HG03432 (cell line): Measurements from ENCODE around the gene SNTB2.
A peak's percentile ranks its signal among the peaks of the same experiment; 100 is the strongest.

ENCODE experiments used
- ATAC-seq: cut with Tn5 transposase; IDR thresholded peaks from one replicate; pipeline ENCODE4 v1.9.1; 2021; ENCODE audit warnings: mild to moderate bottlenecking, moderate library complexity; ENCODE audit not compliant: unreplicated experiment

SNTB2 gene

DNA sequence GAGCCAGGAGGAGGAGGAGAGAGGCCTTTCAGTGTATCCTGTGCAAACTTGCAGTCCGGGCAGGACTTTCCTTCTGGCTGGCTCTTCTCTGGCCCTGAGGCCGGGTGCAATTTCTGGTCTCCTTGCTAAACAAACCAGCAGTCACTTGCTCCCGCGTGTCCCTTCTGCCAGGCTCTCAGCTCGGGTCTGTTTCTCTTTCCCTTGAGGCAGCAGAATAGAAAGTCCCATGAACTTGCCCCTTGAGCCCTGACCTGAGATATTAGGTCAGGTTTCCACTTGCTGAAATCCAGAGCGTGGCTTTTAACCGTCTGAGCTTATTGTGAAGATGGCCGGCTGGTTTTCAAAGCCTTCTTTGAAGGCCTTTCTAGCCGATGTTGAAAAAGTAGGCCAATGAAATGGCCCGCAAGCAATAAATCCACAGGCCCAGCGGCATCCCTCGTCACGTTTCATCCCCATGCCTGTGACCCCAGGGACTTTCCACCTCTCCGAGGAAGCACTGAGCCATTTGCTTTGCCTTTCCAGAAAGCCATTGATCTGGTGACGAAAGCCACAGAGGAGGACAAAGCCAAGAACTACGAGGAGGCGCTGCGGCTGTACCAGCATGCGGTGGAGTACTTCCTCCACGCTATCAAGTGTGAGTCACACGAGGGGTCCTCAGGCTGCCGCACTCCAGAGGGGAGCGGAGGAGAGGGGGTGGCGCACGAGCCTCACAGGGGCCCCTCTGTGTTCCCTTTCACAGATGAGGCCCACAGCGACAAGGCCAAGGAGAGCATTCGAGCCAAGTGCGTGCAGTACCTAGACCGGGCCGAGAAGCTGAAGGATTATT is 128.7 kb downstream of the SNTB2 start:
- no peak for ATAC-seq

- no peak for ATAC-seq
These were observed 129.7 kb downstream of the SNTB2 start for GRCh38 chr16:69316595-69317034.

- no peak for ATAC-seq
These were observed 131.4 kb downstream of the SNTB2 start for GRCh38 chr16:69318177-69318910.

- no peak for ATAC-seq
These were observed 131.9 kb downstream of the SNTB2 start for GRCh38 chr16:69318911-69319289.

DNA sequence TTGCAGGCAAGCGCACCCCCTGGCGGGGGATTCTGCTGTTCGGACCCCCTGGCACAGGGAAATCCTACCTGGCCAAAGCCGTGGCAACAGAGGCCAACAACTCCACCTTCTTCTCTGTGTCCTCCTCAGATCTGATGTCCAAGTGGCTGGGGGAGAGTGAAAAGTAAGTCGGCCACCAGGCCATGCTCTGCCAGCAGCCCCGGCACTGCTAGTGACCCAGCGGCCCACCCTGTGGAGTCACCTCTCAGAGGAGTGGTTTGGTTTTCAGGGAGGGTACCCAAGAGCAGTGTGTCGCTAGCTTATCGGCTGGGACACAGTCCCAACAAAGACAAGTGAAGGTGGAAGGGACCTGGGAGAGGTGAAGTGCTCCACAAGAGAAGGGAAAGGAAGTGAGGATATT is 132.4 kb downstream of the SNTB2 start:
- ATAC-seq = no peak

GRCh38 chr16:69319826-69320739 is 133.1 kb downstream of the SNTB2 start:
- ATAC-seq = no peak

DNA sequence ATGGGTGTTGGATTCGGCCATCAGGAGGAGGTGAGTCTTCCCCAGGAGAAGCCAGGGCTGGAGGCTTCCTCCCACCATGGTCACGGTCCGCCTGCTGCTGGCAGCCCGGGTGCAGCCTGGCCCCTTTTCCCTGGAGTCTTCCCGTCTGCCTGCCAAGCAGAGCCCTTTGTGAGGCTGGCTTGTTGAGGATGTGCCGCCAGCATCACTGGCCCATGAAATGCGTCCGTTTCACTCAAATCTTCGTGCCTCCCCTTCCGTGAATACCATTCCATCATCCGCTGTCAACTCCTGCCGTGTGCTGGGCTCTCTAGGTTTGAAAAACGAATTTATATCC is 133.7 kb downstream of the SNTB2 start:
- no peak for ATAC-seq

DNA sequence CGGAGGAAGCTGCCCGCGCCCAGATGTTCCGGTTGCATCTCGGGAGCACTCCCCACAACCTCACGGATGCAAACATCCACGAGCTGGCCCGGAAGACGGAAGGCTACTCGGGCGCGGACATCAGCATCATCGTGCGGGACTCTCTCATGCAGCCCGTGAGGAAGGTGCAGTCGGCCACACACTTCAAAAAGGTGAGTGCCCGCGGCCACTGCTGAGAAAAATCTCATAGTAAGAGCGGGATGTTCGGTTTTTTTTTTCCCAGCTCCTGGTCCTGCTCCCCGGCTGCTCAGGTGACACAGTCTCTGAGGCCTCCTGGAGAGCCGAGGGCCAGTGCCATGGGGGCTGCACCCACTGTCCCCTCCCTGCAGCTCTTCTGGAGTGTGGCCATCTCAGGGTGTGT is 134.1 kb downstream of the SNTB2 start:
- no peak for ATAC-seq

GRCh38 chr16:69322343-69322742 is 135.4 kb downstream of the SNTB2 start:
- no peak for ATAC-seq

DNA sequence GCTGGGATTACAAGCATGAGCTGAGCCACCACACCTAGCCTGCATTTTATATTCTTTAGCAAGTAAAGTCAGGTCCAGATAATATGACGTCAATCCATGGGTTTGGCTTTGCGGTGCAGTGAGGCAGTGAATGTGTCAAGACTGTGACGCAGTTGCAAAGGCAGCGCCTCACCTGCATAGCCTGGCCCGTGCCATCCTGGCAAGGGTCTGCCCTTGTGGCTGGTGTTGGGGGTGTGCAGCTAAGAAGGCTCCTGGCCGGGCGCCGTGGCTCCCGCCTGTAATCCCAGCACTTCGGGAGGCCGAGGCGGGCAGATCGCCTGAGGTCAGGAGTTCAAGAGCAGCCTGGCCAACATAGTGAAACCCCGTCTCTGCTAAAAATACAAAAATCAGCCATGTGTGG is 136.5 kb downstream of the SNTB2 start:
- no peak for ATAC-seq

- ATAC-seq = no peak
These were observed 137.1 kb downstream of the SNTB2 start for GRCh38 chr16:69324013-69324531.

GRCh38 chr16:69324585-69325253 is 137.8 kb downstream of the SNTB2 start:
- no peak for ATAC-seq

- no peak for ATAC-seq
These were observed 138.8 kb downstream of the SNTB2 start for GRCh38 chr16:69325784-69326171.

DNA sequence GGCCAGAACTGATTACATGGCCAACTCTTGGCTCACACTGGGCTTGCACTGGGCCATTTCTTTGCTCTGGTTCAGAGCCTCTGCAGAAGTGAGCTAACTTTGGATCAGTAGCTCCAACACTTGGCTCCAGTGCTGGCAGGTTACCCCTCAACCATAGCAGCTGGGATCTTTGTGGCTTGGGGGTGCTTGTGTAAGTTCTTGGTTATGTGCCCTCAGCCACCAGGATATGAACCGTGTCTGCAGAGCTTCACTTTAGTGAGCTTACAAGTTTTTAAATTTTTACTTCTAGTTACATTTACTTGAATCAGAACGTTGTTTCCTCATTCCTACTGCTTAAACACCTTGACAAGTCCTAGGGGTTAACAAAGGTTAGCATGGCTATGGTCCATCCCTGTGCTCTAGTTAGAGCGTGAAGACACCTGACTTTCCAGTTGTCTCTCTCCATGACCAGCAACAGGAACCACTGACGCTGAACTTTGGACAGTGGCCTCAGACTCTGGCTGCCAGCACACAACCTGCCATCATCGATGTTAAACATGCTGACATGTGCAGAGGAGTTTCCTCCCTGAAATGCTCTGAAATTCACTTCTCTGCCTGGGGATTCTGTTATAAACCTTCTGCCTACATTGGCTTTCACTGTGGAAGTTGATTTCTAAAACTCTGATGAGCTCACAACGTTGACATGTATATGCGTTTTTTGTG is 139.4 kb downstream of the SNTB2 start:
- ATAC-seq = no peak

- no peak for ATAC-seq
These were observed 140.8 kb downstream of the SNTB2 start for GRCh38 chr16:69327585-69328310.

DNA sequence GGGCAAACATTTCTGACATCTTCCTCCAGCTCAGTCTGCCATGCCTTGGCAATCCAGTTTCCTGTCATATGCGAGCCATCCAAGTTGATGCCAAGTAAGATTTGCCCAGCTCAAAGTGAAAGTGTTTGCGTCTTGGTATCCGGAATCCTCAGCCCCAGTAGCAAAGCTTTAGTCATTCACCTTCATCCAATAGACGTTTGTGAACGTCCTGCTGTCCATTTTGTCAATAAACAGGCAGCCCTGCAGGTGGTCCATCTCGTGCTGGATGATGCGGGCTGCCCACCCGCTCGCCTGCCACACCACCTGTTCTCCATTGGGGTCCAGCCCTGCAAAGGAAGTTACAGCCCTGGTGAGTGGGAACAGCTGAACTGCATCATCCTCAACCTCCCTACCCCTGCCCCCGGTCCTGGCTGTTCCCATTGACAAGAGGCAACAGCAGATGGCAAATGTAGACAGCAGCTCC is 141.9 kb downstream of the SNTB2 start:
- ATAC-seq = no peak

- ATAC-seq = peak; percentile 50
These were observed 142.7 kb downstream of the SNTB2 start for GRCh38 chr16:69329369-69330285.
